Measurements from ENCODE around the gene PJA2. TPM values are rescaled to one million over a fixed set of nuclear protein-coding genes. Genes with fewer than 3 reads are reported as not detected.

PJA2 gene
- total and polyA plus RNA-seq, 9 of the 15 experiments (the other 6 are each of a cell fraction or from before 2014, with no cell fraction given): 25.1 to 82.1 (median 50.1) TPM

- CTCF ChIA-PET (ENCODE audit: low intra/inter-chr PET ratio): no interaction called here
- intact Hi-C loops (cut with micrococcal nuclease): no loop called here
- no peak for TF ChIP-seq PCBP2 (IDR thresholded peaks at IDR 0.05; ENCODE audit: low read depth, low read length, poor library complexity, severe bottlenecking)
- no peak for TF ChIP-seq E2F5 (CRISPR knock-in tag; IDR thresholded peaks at IDR 0.05)
- no peak for TF ChIP-seq SRSF7 (optimal IDR thresholded peaks at IDR 0.05; ENCODE audit: low read depth, low read length)
- TF ChIP-seq TAF15 (IDR thresholded peaks at IDR 0.05; ENCODE audit: low read depth, low read length): no peak
- TF ChIP-seq FOXP4 (CRISPR knock-in tag; IDR thresholded peaks at IDR 0.05; ENCODE audit: borderline replicate concordance): no peak
- TF ChIP-seq E2F6 (IDR thresholded peaks at IDR 0.05; ENCODE audit: borderline replicate concordance in 1 of 2, extremely low read depth in 1 of 2, insufficient read depth in 1 of 2, insufficient read length in 1 of 2, low read depth in 1 of 2, low read length in 1 of 2, poor library complexity in 1 of 2, severe bottlenecking in 1 of 2): no peak
- TF ChIP-seq TAL1 (IDR thresholded peaks at IDR 0.05): no peak
- TF ChIP-seq ZBTB33 (CRISPR knock-in tag; IDR thresholded peaks at IDR 0.05): no peak
- TF ChIP-seq ZNF280B (CRISPR knock-in tag; IDR thresholded peaks at IDR 0.05): no peak
- TF ChIP-seq BRCA1 (IDR thresholded peaks at IDR 0.05): no peak
- no peak for TF ChIP-seq BRCA1 (CRISPR knock-in tag; IDR thresholded peaks at IDR 0.05)
- TF ChIP-seq TGIF2 (CRISPR knock-in tag; IDR thresholded peaks at IDR 0.05): no peak
- no peak for TF ChIP-seq NCOA2 (IDR thresholded peaks at IDR 0.05; ENCODE audit: partially characterized antibody in 2 of 2)
- no peak for TF ChIP-seq ZNF444 (CRISPR knock-in tag; IDR thresholded peaks at IDR 0.05)
These were observed 81.1 kb downstream of the PJA2 start for GRCh38 chr5:109328626-109329025.

More at GRCh38 chr5:109328626-109329025, 81.1 kb downstream of the PJA2 start:
- no peaks in the 10 kb centered on the region for H3K9me3 ChIP-seq (replicated peaks; ENCODE audit: control insufficient read depth, insufficient read depth, low read depth, low read length)
- no peaks in the 10 kb centered on the region for H3K9me1 ChIP-seq (ENCODE audit: control insufficient read depth, insufficient read depth, low read length)
- H3K27ac ChIP-seq (ENCODE audit: extremely low read depth, low read depth, low read length): no peak overlapping the region
- no peak overlapping the region for H2AFZ ChIP-seq (ENCODE audit: low read depth, low read length)
- H3K9ac ChIP-seq (ENCODE audit: insufficient read depth in 1 of 2, low read depth in 2 of 2, low read length in 2 of 2): no peak overlapping the region
- no peak for ATAC-seq
- no peaks in the 10 kb centered on the region for H3K27me3 ChIP-seq (ENCODE audit: control insufficient read depth in 2 of 2, insufficient read depth in 2 of 2, low read length in 2 of 2)
- no TSS peak for BruUV-seq (replicated peaks)
- 25% methylated on average over 1 of the region's 1 CpG for WGBS (ENCODE audit: insufficient coverage, low coverage, missing lambda C conversion rate)
- DNase-seq (ENCODE audit: extremely low read depth in 1 of 4, low spot score in 3 of 4): no peak
- POLR2A ChIA-PET: interaction anchor here (0.8 to 1.2 kb wide), 2 partner anchors 10 to 19 kb away, joined by 3 to 4 read pairs; no protein-coding TSS in a partner anchor
- no peaks in the 10 kb centered on the region; the same call in 1 of the 3 replicates for H3K36me3 ChIP-seq (ENCODE audit: control insufficient read depth, insufficient read depth, low read length)
- no peaks in the 10 kb centered on the region for H3K4me1 ChIP-seq (replicated peaks in 1 of 2; ENCODE audit: control insufficient read depth in 2 of 2, insufficient read depth in 2 of 2, low read length in 2 of 2)
- no peaks in the 10 kb centered on the region for H4K20me1 ChIP-seq (replicated peaks; ENCODE audit: control insufficient read depth, insufficient read depth, low read length)
- H3K79me2 ChIP-seq (ENCODE audit: control insufficient read depth, insufficient read depth, low read length): no peaks in the 10 kb centered on the region
- FAIRE-seq: no peak
- no peak overlapping the region for H3K4me2 ChIP-seq (ENCODE audit: insufficient read depth, low read length)
- in situ Hi-C loops (cut with MboI): no loop called here
- no peak overlapping the region for H3K4me3 ChIP-seq
